Cardiac fibroblast (primary cell): Measurements from ENCODE around the gene CORO2B.
"Not testable (repeated sequence)": the region's sequence is repeated elsewhere in the genome, so short reads cannot be mapped to it uniquely, and the experiment has no call there.

Experiments
- DNase-seq, 2 donors: peaks; one replicate each; pipeline versions ENCODE4 v3.0.0 to v3.0.0-alpha.2; 2010; ENCODE audit warnings: low read depth in 2 of 2
- H3K4me3 ChIP-seq, 2 donors: replicated peaks in 1 of 2; 1 replicate in 1 of 2; 2 replicates in 1 of 2; pipeline ENCODE4 v1.5.1; 2011; ENCODE audit warnings: low read depth in 2 of 2, low read length in 2 of 2, mild to moderate bottlenecking in 2 of 2, moderate library complexity in 1 of 2
- TF ChIP-seq, protein P1 (sequence below): IDR thresholded peaks from one replicate; pipeline ENCODE4 v1.5.1; 2011; ENCODE audit warnings: low read depth, mild to moderate bottlenecking, low read length, inconsistent platforms

CORO2B gene

GRCh38 chr15:68677996-68678395 is 99.2 kb downstream of the CORO2B start:
- no peak for DNase-seq
- TF ChIP-seq, protein P1, sequence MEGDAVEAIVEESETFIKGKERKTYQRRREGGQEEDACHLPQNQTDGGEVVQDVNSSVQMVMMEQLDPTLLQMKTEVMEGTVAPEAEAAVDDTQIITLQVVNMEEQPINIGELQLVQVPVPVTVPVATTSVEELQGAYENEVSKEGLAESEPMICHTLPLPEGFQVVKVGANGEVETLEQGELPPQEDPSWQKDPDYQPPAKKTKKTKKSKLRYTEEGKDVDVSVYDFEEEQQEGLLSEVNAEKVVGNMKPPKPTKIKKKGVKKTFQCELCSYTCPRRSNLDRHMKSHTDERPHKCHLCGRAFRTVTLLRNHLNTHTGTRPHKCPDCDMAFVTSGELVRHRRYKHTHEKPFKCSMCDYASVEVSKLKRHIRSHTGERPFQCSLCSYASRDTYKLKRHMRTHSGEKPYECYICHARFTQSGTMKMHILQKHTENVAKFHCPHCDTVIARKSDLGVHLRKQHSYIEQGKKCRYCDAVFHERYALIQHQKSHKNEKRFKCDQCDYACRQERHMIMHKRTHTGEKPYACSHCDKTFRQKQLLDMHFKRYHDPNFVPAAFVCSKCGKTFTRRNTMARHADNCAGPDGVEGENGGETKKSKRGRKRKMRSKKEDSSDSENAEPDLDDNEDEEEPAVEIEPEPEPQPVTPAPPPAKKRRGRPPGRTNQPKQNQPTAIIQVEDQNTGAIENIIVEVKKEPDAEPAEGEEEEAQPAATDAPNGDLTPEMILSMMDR, result no peak
- H3K4me3 ChIP-seq, result no peak overlapping the region

DNA sequence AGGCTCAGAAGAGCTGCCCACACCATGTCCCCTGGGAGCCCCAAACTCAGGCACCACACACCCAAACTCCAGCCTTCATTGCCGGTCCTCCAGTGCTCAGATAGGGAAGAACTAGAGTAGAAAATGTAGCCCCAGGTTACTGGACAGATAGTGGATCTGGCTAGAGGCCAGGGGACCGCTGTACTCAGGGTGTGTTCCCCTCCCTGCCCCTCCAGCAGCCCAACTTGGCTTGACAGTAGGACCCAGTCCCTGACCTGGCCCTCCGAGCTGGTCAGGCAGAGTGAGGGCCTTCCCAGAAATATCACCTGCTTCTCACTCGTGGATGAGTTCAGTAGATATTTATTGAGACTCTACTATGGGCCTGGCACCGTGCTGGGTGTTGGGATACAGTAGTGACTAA is 100.0 kb downstream of the CORO2B start:
- H3K4me3 ChIP-seq, result no peak overlapping the region
- no peak for DNase-seq
- TF ChIP-seq, protein P1, result no peak

GRCh38 chr15:68679161-68679560 is 100.4 kb downstream of the CORO2B start:
- no peak overlapping the region for H3K4me3 ChIP-seq
- DNase-seq, result no peak
- TF ChIP-seq, protein P1, result no peak

DNA sequence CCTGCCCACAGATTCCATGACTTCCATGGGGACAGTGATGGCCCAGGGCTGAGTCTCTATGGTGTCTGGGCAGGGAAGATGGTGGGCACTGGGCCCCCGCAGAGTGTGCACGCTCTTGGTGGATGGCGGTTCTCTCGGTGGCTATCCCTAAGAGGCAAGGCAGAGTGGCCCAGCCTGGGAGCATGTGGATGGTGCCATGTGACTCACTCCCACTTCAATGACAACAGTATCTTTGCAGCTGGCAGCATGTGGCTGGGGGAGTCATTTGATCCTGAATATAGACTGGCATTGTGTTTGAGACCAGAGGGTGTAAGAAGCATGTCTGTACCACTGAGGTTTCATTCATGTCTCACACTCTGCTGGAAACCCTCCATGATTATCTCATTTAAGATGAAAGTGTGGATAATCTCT is 101.2 kb downstream of the CORO2B start:
- no peak overlapping the region for H3K4me3 ChIP-seq
- TF ChIP-seq, protein P1, result no peak
- DNase-seq, result no peak

DNA sequence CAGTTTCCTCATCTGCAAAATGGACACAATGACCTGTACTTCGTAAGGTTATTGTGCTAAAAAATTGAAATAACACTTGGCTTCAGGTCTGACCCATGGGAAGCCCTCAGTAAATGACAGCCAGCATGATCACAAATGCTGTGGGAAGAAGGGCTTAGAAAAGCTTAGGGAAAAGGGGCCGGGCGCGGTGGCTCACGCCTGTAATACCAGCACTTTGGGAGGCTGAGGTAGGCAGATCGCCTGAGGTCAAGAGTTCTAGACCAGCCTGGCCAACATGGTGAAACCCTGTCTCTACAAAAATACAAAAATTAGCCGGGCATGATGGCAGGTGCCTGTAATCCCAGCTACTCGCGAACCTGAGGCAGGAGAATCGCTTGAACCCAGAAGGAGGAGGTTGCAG is 102.0 kb downstream of the CORO2B start:
- H3K4me3 ChIP-seq, DNase-seq: not testable (repeated sequence)

DNA sequence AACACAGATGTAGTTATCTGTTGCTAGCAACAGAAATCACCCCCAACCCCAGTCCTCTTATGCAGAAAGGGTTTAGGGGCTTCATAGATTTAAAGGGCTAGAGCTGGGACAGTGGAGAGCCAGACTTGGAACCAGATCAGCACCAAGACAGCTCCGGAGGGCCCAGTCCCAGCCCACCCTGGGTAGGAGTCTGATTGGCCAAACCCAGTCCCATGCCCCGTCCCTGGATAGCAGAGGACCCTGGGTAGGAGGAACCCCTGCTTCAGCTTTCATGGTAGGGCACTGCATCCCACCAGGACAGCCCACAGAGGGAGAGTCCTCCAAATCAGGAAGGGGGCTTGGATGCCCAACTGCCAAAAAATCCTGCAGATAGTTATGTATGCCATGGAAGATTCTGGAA is 103.0 kb downstream of the CORO2B start:
- TF ChIP-seq, protein P1, result no peak
- H3K4me3 ChIP-seq, result no peak overlapping the region
- DNase-seq, result no peak

DNA sequence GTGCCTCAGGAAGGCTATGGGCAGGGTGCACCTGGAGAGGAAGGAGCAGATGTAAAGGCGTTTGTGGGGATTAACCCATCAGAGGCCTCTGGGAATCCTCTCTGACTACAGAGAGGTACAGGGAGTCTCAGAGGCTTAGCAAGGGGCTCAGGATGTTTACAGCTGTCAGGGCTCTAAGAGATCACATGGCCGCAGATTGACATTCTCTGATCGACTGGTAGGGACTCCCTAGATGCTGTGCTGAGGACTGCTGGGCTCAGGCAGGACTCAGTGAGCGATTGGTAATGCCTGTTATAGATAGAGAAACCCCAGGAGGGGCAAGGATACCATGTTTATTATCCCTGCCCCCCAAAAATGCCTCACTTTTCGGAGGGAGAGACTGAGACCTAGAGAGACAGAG is 103.5 kb downstream of the CORO2B start:
- no peak for DNase-seq
- no peak overlapping the region for H3K4me3 ChIP-seq
- TF ChIP-seq, protein P1, result no peak
